HCT116 (cell line): Measurements from ENCODE around the gene CDHR3. TPM values are rescaled to one million over a fixed set of nuclear protein-coding genes. Genes with fewer than 3 reads are reported as not detected.

ENCODE experiments used
- ATAC-seq: fragments of 200-7000 bp; cut with Tn5 transposase; 2 replicates; pipeline ENCODE4 v1.9.1; 2020; ENCODE audit warnings: mild to moderate bottlenecking, moderate library complexity
- BruUV-seq: library from RNA; stranded (reverse); fragments of 400-500 nt; replicated peaks from 2 replicates; lab custom pipeline; 2021; lab: Mats Ljungman, UMichigan
- CTCF ChIA-PET: fragments of 300-600 bp; sonication (Branson Sonifier 250); formaldehyde crosslinking; loops from one replicate; lab custom pipeline; 2021; ENCODE audit warnings: antibody characterized with exemption; lab: Charles Lee
- POLR2A ChIA-PET: fragments of 300-600, 350-600 bp; sonication (Branson Sonifier 250); formaldehyde crosslinking; loops from one replicate; lab custom pipeline; 2021; ENCODE audit warnings: antibody characterized with exemption; lab: Charles Lee
- RAD21 ChIA-PET, 2 experiments: fragments of 300-600 bp; sonication (Branson Sonifier 250); formaldehyde crosslinking; loops; one replicate each; lab custom pipeline; 2023; ENCODE audit warnings: low total read pairs in 2 of 2; ENCODE audit not compliant: uncharacterized antibody in 2 of 2, unreplicated experiment in 2 of 2, low non-redundant PET in 1 of 2; lab: Charles Lee
- DNase-seq: peaks from one replicate; pipeline ENCODE4 v3.0.0-alpha.2; 2010; ENCODE audit warnings: low read depth, low spot score
- H2AFZ ChIP-seq: fragments of 200-600 bp; shearing (Covaris generic), sonication (generic); 2 replicates; pipeline ENCODE4 v1.6.1; 2017; ENCODE audit warnings: low read depth, mixed run types, mixed read lengths, antibody characterized with exemption, low read length; ENCODE audit not compliant: poor library complexity, severe bottlenecking
- H3K27ac ChIP-seq: 2 replicates; pipeline ENCODE4 v1.5.1; 2012; ENCODE audit warnings: low read depth, low read length
- H3K27me3 ChIP-seq: fragments of 200-600 bp; sonication (generic); 2 replicates; pipeline ENCODE4 v1.6.1; 2016; ENCODE audit warnings: mixed run types, low read length, mixed read lengths; ENCODE audit not compliant: insufficient read depth
- H3K36me3 ChIP-seq, 2 experiments: fragments of 200-500 bp in 1 of 2; fragments of 200-600 bp in 1 of 2; sonication (Bioruptor generic) in 1 of 2; sonication (generic) in 1 of 2; 2 replicates each; pipeline versions ENCODE4 v1.5.1 to v1.6.1; 2014 to 2016; ENCODE audit warnings: low read length in 2 of 2, inconsistent platforms in 1 of 2, mixed read lengths in 1 of 2, mixed run types in 1 of 2; ENCODE audit not compliant: insufficient read depth in 2 of 2, control insufficient read depth in 1 of 2
- H3K4me1 ChIP-seq, 2 experiments: fragments of 200-600 bp in 1 of 2; sonication (generic) in 1 of 2; 2 replicates each; pipeline versions ENCODE4 v1.5.1 to v1.6.1; 2012 to 2017; ENCODE audit warnings: low read length in 2 of 2, inconsistent platforms in 1 of 2, mild to moderate bottlenecking in 1 of 2, mixed read lengths in 1 of 2, mixed run types in 1 of 2, moderate library complexity in 1 of 2; ENCODE audit not compliant: insufficient read depth in 2 of 2, control insufficient read depth in 1 of 2
- H3K4me2 ChIP-seq: fragments of 200-600 bp; sonication (generic); 2 replicates; pipeline ENCODE4 v1.6.1; 2017; ENCODE audit warnings: mixed run types, low read length, mixed read lengths
- H3K4me3 ChIP-seq, 2 experiments: fragments of 200-600 bp in 1 of 2; sonication (generic) in 1 of 2; replicated peaks in 1 of 2; 2 replicates each; pipeline ENCODE4 v1.5.1; 2011 to 2016; ENCODE audit warnings: low read length in 2 of 2, control low read depth in 1 of 2, low read depth in 1 of 2, mild to moderate bottlenecking in 1 of 2, mixed read lengths in 1 of 2, mixed run types in 1 of 2
- H3K79me2 ChIP-seq: fragments of 200-600 bp; sonication (generic); 2 replicates; pipeline ENCODE4 v1.6.1; 2017; ENCODE audit warnings: mild to moderate bottlenecking, mixed run types, low read length, moderate library complexity, mixed read lengths; ENCODE audit not compliant: insufficient read depth
- H3K9ac ChIP-seq: fragments of 200-600 bp; sonication (generic); 2 replicates; pipeline ENCODE4 v1.6.1; 2016; ENCODE audit warnings: low read length, mixed read lengths
- H3K9me2 ChIP-seq: fragments of 200-600 bp; sonication (generic), shearing (Covaris generic); 2 replicates; pipeline ENCODE4 v1.6.1; 2017; ENCODE audit warnings: mixed run types, mild to moderate bottlenecking, moderate library complexity; ENCODE audit not compliant: insufficient read depth
- H3K9me3 ChIP-seq, 2 experiments: fragments of 200-500 bp in 1 of 2; fragments of 200-600 bp in 1 of 2; sonication (Bioruptor generic) in 1 of 2; sonication (generic) in 1 of 2; 2 replicates each; pipeline ENCODE4 v1.6.1; 2014 to 2017; ENCODE audit warnings: low read length in 2 of 2, mixed read lengths in 2 of 2, inconsistent platforms in 1 of 2, low read depth in 1 of 2, mild to moderate bottlenecking in 1 of 2, mixed run types in 1 of 2, moderate library complexity in 1 of 2; ENCODE audit not compliant: control insufficient read depth in 1 of 2, insufficient read depth in 1 of 2
- H4K20me1 ChIP-seq: fragments of 200-600 bp; sonication (generic), shearing (Covaris generic); 2 replicates; pipeline ENCODE4 v1.6.1; 2017; ENCODE audit warnings: mixed run types, mild to moderate bottlenecking, moderate library complexity; ENCODE audit not compliant: insufficient read depth
- CBX3 ChIP-seq: IDR thresholded peaks from 2 replicates; pipeline ENCODE4 v1.6.1; 2012; ENCODE audit warnings: low read depth
- CEBPB ChIP-seq: IDR thresholded peaks from 2 replicates; pipeline ENCODE4 v1.6.1; 2012; ENCODE audit warnings: low read depth
- EGR1 ChIP-seq: IDR thresholded peaks from 2 replicates; pipeline ENCODE4 v1.6.1; 2012; ENCODE audit warnings: low read depth
- ELF1 ChIP-seq: IDR thresholded peaks from 2 replicates; pipeline ENCODE4 v1.6.1; 2012; ENCODE audit warnings: low read depth, borderline replicate concordance
- EZH2phosphoT487 ChIP-seq: fragments of 200-600 bp; IDR thresholded peaks from 2 replicates; pipeline ENCODE4 v1.6.1; 2018; ENCODE audit warnings: antibody characterized with exemption, borderline replicate concordance
- POLR2AphosphoS5 ChIP-seq: IDR thresholded peaks from 2 replicates; pipeline ENCODE4 v1.6.1; 2011; ENCODE audit warnings: mild to moderate bottlenecking, low read depth, low read length, moderate library complexity
- SP1 ChIP-seq: IDR thresholded peaks from 2 replicates; pipeline ENCODE4 v1.6.1; 2012; ENCODE audit warnings: low read depth
- SRF ChIP-seq: IDR thresholded peaks from 2 replicates; pipeline ENCODE4 v1.6.1; 2012; ENCODE audit warnings: low read depth
- YY1 ChIP-seq: IDR thresholded peaks from 2 replicates; pipeline ENCODE4 v1.6.1; 2011; ENCODE audit warnings: low read length, low read depth, moderate library complexity, mild to moderate bottlenecking; ENCODE audit not compliant: insufficient replicate concordance; ENCODE audit errors: extremely low read depth
- ZFX ChIP-seq: fragments of 450-650 bp; IDR thresholded peaks from 2 replicates; pipeline ENCODE4 v1.6.1; 2017
- ZNF274 ChIP-seq: fragments of 200-500 bp; sonication (Bioruptor generic); IDR thresholded peaks from 2 replicates; pipeline ENCODE4 v1.6.1; 2014; ENCODE audit warnings: mild to moderate bottlenecking, low read depth, low read length, inconsistent platforms
- intact Hi-C: fragments of 100-400 bp; cut with micrococcal nuclease; formaldehyde crosslinking; loops from 2 replicates; pipeline ENCODE4 v1.10.0; 2022
- total RNA-seq: library from RNA; stranded (reverse); gene quantifications from one replicate; pipeline ENCODE4 v1.2.1, GENCODE V29; 2021; ENCODE audit not compliant: unreplicated experiment
- TF ChIP-seq, protein P1 (sequence below): IDR thresholded peaks from 2 replicates; pipeline ENCODE4 v1.6.1; 2012
- TF ChIP-seq, protein P2 (sequence below), 3 experiments: fragments of 200-600 bp in 1 of 3; sonication (generic) in 1 of 3; IDR thresholded peaks in 2 of 3; conservative IDR thresholded peaks in 1 of 3; 2 replicates each; pipeline ENCODE4 v1.5.1; 2012 to 2017; ENCODE audit warnings: low read depth in 2 of 3, low read length in 2 of 3, antibody characterized with exemption in 1 of 3, borderline replicate concordance in 1 of 3, control low read depth in 1 of 3, mild to moderate bottlenecking in 1 of 3, mixed read lengths in 1 of 3, mixed run types in 1 of 3, moderate library complexity in 1 of 3; ENCODE audit not compliant: insufficient read depth in 1 of 3

Gene CDHR3
- total RNA-seq, 1 experiment from 2014 or later = 5.5 TPM

DNA sequence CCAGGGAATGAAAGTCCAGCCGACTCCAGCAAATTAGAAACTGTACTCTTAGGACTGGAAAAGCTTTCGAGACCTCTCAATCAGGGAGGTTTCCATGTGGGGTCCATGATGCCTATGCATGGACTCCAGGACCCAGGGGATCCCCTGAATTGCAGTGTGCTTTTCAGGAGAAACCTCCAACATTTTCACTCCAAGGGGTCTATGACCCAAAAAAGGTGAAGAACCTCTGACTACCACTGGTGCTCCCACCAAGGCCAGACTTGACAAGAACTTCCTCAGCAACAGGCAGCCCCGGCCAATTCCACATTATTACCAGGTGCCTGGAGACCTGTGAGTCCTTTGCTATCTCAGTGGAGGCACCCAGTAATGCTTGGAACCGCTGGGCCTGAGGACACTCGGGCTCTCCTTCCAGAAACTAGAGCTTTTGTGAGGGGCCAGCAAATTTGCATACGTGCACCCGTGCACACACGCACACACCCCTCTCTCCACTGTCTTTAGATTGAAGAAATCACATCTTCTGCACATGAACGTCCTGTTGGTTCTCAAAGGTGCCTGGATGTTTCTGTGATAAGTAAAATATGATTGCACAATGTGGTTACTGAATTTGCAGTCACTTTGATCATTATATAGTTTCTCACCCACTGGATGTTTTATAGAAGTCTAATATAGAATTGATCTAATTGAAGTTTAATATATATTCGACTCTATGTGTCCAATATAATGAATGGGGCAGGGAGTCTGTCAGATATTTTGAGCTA is 94.3 kb downstream of the CDHR3 start:
- H4K20me1 ChIP-seq = no peaks in the 10 kb centered on the region
- H3K4me1 ChIP-seq = peaks cover 0 to 11% of the 10 kb centered on the region in 2 experiments; a peak in 1 of 4 replicates
- BruUV-seq = no TSS peak
- H3K27ac ChIP-seq = no peak overlapping the region
- DNase-seq = no peak
- ChIA-PET POLR2A (no interaction called here), CTCF (interaction anchor here (1.2 to 1.9 kb wide), 2 partner anchors 96 to 97 kb away, joined by 10 to 20 read pairs; no protein-coding TSS in a partner anchor), RAD21 (interaction anchor here (1.5 to 1.8 kb wide), 2 partner anchors 96 kb away, joined by 6 to 8 read pairs; no protein-coding TSS in a partner anchor)
- H3K79me2 ChIP-seq = no peaks in the 10 kb centered on the region
- peak; percentile 12; the same call in 1 of the 2 replicates for ATAC-seq
- H2AFZ ChIP-seq = peak overlapping the region; percentile 86
- H3K36me3 ChIP-seq = no peaks in the 10 kb centered on the region
- intact Hi-C loops = loop anchor here (1.0 to 2.0 kb wide), 3 partner anchors 53 to 109 kb away; no protein-coding TSS in a partner anchor
- no peaks in the 10 kb centered on the region for H3K27me3 ChIP-seq
- TF ChIP-seq CBX3 = no peak
- TF ChIP-seq, all 23 proteins: peak for 0
- Histone ChIP-seq H3K9me2 (no peaks in the 10 kb centered on the region), H3K4me3 (no peak overlapping the region), H3K4me2 (peak overlapping the region; percentile 17; the same call in 1 of the 2 replicates), H3K9me3 (no peaks in the 10 kb centered on the region), H3K9ac (no peak overlapping the region)

DNA sequence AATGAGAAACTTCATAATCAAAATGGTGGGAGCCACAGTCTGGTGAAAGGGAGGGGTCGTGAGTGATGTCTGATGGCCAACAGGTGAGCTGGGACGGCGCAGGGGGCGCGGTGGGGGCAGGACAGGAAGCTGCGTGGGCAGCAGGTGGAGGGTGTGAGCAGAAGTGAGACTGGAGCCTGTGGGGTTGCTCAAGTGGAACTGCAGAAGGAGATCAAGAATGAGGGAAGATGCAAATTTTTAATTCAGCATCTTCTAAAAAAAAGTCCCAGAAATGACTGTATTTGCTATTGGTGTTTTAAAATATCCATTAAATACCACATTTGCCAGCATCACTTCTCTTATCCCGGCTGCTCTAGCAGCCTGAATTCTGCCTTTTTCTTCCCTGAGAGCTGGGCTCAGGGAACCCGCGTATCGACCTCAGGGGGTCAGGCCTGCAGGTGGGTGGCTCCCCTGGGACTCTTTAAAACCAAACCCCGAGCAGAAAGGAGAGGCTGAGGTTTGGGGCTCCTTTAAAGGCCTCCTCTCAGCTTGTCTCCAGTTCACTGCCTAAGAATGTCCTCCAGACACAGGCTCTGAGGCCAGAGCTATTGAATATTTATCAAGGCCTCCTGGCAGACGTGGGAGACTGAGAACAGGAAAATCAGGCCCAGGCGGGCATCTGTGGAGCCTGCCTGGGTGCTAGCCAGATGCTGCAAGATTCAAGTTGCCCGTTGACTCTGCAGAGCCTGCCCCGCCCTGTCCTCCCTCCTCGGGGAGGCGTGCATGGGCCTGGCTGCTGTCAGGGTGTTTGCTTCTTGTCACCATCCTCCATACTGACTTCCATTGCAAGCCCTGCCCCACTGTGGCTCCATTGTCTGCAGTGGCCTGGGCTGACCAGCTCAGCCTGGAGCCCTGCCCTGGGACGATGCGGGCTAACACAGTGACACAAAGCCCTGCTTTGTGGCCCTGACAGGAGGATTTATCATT is 95.2 kb downstream of the CDHR3 start:
- H3K36me3 ChIP-seq = no peaks in the 10 kb centered on the region
- no peak overlapping the region for H3K27ac ChIP-seq
- RAD21 ChIA-PET = interaction anchor here in 1 of 2 experiments (1.8 kb wide), 1 partner anchor 95 kb away, joined by 6 read pairs; no protein-coding TSS in a partner anchor
- H3K4me1 ChIP-seq = peaks cover 0 to 19% of the 10 kb centered on the region in 2 experiments; a peak in 1 of 4 replicates
- H4K20me1 ChIP-seq = no peaks in the 10 kb centered on the region
- no peak overlapping the region for H3K4me2 ChIP-seq
- no peaks in the 10 kb centered on the region for H3K27me3 ChIP-seq
- H3K4me3 ChIP-seq = no peak overlapping the region
- H3K9me3 ChIP-seq = no peaks in the 10 kb centered on the region
- no peak overlapping the region for H2AFZ ChIP-seq
- H3K9me2 ChIP-seq = no peaks in the 10 kb centered on the region
- intact Hi-C loops = loop anchor here (1.0 to 2.0 kb wide), 3 partner anchors 53 to 108 kb away; no protein-coding TSS in a partner anchor
- POLR2A ChIA-PET = no interaction called here
- H3K79me2 ChIP-seq = no peaks in the 10 kb centered on the region
- ATAC-seq = no peak
- no TSS peak for BruUV-seq
- DNase-seq = no peak
- no peak overlapping the region for H3K9ac ChIP-seq
- CTCF ChIA-PET = interaction anchor here (1.1 to 1.2 kb wide), 2 partner anchors 15 to 96 kb away, joined by 3 to 10 read pairs; no protein-coding TSS in a partner anchor
- TF ChIP-seq, protein P1, sequence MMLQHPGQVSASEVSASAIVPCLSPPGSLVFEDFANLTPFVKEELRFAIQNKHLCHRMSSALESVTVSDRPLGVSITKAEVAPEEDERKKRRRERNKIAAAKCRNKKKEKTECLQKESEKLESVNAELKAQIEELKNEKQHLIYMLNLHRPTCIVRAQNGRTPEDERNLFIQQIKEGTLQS = no peak
- TF ChIP-seq EGR1 = no peak
- no peak for TF ChIP-seq SRF
- TF ChIP-seq YY1 = no peak
- no peak for TF ChIP-seq CEBPB
- no peak for TF ChIP-seq POLR2AphosphoS5
- no peak for TF ChIP-seq ELF1
- no peak for TF ChIP-seq CBX3
- no peak for TF ChIP-seq SP1
- no peak for TF ChIP-seq ZFX
- no peak for TF ChIP-seq EZH2phosphoT487
- no peak for TF ChIP-seq ZNF274
- TF ChIP-seq, protein P2, sequence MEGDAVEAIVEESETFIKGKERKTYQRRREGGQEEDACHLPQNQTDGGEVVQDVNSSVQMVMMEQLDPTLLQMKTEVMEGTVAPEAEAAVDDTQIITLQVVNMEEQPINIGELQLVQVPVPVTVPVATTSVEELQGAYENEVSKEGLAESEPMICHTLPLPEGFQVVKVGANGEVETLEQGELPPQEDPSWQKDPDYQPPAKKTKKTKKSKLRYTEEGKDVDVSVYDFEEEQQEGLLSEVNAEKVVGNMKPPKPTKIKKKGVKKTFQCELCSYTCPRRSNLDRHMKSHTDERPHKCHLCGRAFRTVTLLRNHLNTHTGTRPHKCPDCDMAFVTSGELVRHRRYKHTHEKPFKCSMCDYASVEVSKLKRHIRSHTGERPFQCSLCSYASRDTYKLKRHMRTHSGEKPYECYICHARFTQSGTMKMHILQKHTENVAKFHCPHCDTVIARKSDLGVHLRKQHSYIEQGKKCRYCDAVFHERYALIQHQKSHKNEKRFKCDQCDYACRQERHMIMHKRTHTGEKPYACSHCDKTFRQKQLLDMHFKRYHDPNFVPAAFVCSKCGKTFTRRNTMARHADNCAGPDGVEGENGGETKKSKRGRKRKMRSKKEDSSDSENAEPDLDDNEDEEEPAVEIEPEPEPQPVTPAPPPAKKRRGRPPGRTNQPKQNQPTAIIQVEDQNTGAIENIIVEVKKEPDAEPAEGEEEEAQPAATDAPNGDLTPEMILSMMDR (IDR thresholded peaks at IDR 0.05 in 2 of 3, conservative IDR thresholded peaks at IDR 0.05 in 1 of 3; ENCODE audit: borderline replicate concordance in 1 of 3, insufficient read depth in 1 of 3, low read depth in 2 of 3, low read length in 2 of 3) = no peak
